H1 (cell line): ENCODE results near the gene NEURL2. TPM values are rescaled to one million over a fixed set of nuclear protein-coding genes. Genes with fewer than 3 reads are reported as not detected.

Experiments
- CTCF ChIA-PET: fragments of 300-600 bp; sonication (Branson Sonifier 250); formaldehyde crosslinking; loops from one replicate; lab custom pipeline; 2021; ENCODE audit not compliant: partially characterized antibody; lab: Charles Lee
- POLR2A ChIA-PET: fragments of 300-600 bp; sonication (Branson Sonifier 250); formaldehyde crosslinking; loops from one replicate; lab custom pipeline; 2021; ENCODE audit warnings: inconsistent platforms; ENCODE audit not compliant: partially characterized antibody; lab: Charles Lee
- DNase-seq, 2 experiments: peaks; one replicate each; pipeline versions ENCODE4 v3.0.0 to v3.0.0-alpha.2; 2010 to 2022; ENCODE audit warnings: low spot score in 2 of 2, low read depth in 1 of 2, mixed read lengths in 1 of 2
- FAIRE-seq: peaks from 2 replicates; lab custom pipeline; 2011; peaks lifted over from hg19 to GRCh38; lab: Jason Lieb, UNC
- H2AFZ ChIP-seq: 2 replicates; pipeline ENCODE4 v1.8.1; 2012; ENCODE audit warnings: low read length, inconsistent platforms
- H2AK5ac ChIP-seq: 2 replicates; pipeline ENCODE4 v1.6.1; 2013; ENCODE audit warnings: low read depth, low read length
- H2BK120ac ChIP-seq: replicated peaks from 2 replicates; pipeline ENCODE3; 2013; ENCODE audit warnings: low read depth, low read length, inconsistent platforms
- H2BK12ac ChIP-seq: 2 replicates; pipeline ENCODE4 v1.6.1; 2013; ENCODE audit warnings: low read depth, low read length
- H2BK15ac ChIP-seq: 2 replicates; pipeline ENCODE4 v1.6.1; 2013; ENCODE audit warnings: low read length
- H2BK20ac ChIP-seq: 2 replicates; pipeline ENCODE4 v1.6.1; 2013; ENCODE audit warnings: low read length
- H2BK5ac ChIP-seq: 2 replicates; pipeline ENCODE4 v1.6.1; 2013; ENCODE audit warnings: low read depth, low read length
- H3K14ac ChIP-seq: 2 replicates; pipeline ENCODE4 v1.6.1; 2013; ENCODE audit warnings: inconsistent platforms; ENCODE audit not compliant: insufficient read length
- H3K18ac ChIP-seq: 2 replicates; pipeline ENCODE4 v1.6.1; 2013; ENCODE audit warnings: low read length; ENCODE audit errors: extremely low read depth
- H3K23ac ChIP-seq: 2 replicates; pipeline ENCODE4 v1.6.1; 2013; ENCODE audit warnings: inconsistent platforms; ENCODE audit not compliant: insufficient read length
- H3K23me2 ChIP-seq: 2 replicates; pipeline ENCODE4 v1.6.1; 2013; ENCODE audit warnings: low read depth, low read length
- H3K27ac ChIP-seq: 2 replicates; pipeline ENCODE4 v1.6.1; 2011; ENCODE audit warnings: low read depth, low read length, inconsistent platforms
- H3K27me3 ChIP-seq, 4 experiments: replicated peaks in 1 of 4; 1 replicate in 1 of 4; 2 replicates in 3 of 4; pipeline versions ENCODE4 v1.6.1 to v1.8.1; 2011 to 2013; ENCODE audit warnings: low read length in 3 of 4, mild to moderate bottlenecking in 3 of 4, inconsistent platforms in 2 of 4, mixed read lengths in 2 of 4, moderate library complexity in 1 of 4; ENCODE audit not compliant: control insufficient read depth in 3 of 4, insufficient read depth in 3 of 4; ENCODE audit errors: extremely low read depth in 1 of 4
- H3K36me3 ChIP-seq, 4 experiments: 2 replicates each; pipeline versions ENCODE4 v1.6.1 to v1.8.1; 2011 to 2013; ENCODE audit warnings: mild to moderate bottlenecking in 4 of 4, low read length in 3 of 4, moderate library complexity in 2 of 4, control low read depth in 1 of 4, inconsistent platforms in 1 of 4; ENCODE audit not compliant: insufficient read depth in 4 of 4, control insufficient read depth in 2 of 4
- H3K4ac ChIP-seq: replicated peaks from 2 replicates; pipeline ENCODE3; 2013; ENCODE audit warnings: low read length, low read depth, mixed read lengths, inconsistent platforms; ENCODE audit not compliant: insufficient read length
- H3K4me1 ChIP-seq, 4 experiments: replicated peaks in 1 of 4; 1 replicate in 1 of 4; 2 replicates in 3 of 4; pipeline versions ENCODE4 v1.6.1 to v1.8.1; 2011 to 2013; ENCODE audit warnings: low read length in 3 of 4, inconsistent platforms in 2 of 4, mixed read lengths in 1 of 4; ENCODE audit not compliant: insufficient read depth in 4 of 4, control insufficient read depth in 3 of 4
- H3K4me2 ChIP-seq, 2 experiments: 2 replicates each; pipeline versions ENCODE4 v1.6.1 to v1.8.1; 2011 to 2013; ENCODE audit warnings: low read depth in 2 of 2, low read length in 2 of 2, control low read depth in 1 of 2, inconsistent platforms in 1 of 2, mild to moderate bottlenecking in 1 of 2; ENCODE audit not compliant: insufficient read depth in 1 of 2
- H3K4me3 ChIP-seq, 4 experiments: fragments of 200-600, 300-600 bp in 1 of 4; sonication (generic), shearing (Covaris generic), sonication (Bioruptor Twin) in 1 of 4; 2 replicates each; pipeline versions ENCODE4 v1.5.1 to v1.8.1; 2011 to 2016; ENCODE audit warnings: low read length in 4 of 4, low read depth in 3 of 4, control low read depth in 2 of 4, inconsistent platforms in 2 of 4, mild to moderate bottlenecking in 2 of 4, mixed read lengths in 1 of 4, moderate library complexity in 1 of 4; ENCODE audit not compliant: insufficient read depth in 2 of 4; ENCODE audit errors: extremely low read depth in 1 of 4
- H3K56ac ChIP-seq: replicated peaks from 2 replicates; pipeline ENCODE3; 2013; ENCODE audit warnings: low read depth, mild to moderate bottlenecking, mixed read lengths, low read length, inconsistent platforms; ENCODE audit not compliant: insufficient read length
- H3K79me1 ChIP-seq: 2 replicates; pipeline ENCODE4 v1.6.1; 2013; ENCODE audit warnings: low read depth, low read length, control low read depth
- H3K79me2 ChIP-seq, 2 experiments: 2 replicates each; pipeline versions ENCODE4 v1.6.1 to v1.8.1; 2012 to 2013; ENCODE audit warnings: low read length in 2 of 2, mild to moderate bottlenecking in 2 of 2, inconsistent platforms in 1 of 2; ENCODE audit not compliant: insufficient read depth in 2 of 2, control insufficient read depth in 1 of 2
- H3K9ac ChIP-seq, 4 experiments: replicated peaks in 1 of 4; 1 replicate in 1 of 4; 2 replicates in 3 of 4; pipeline versions ENCODE4 v1.6.1 to v1.8.1; 2011 to 2013; ENCODE audit warnings: low read depth in 3 of 4, low read length in 3 of 4, control low read depth in 2 of 4, mild to moderate bottlenecking in 2 of 4, moderate library complexity in 2 of 4, inconsistent platforms in 1 of 4; ENCODE audit errors: extremely low read depth in 1 of 4
- H3K9me3 ChIP-seq, 2 experiments: 2 replicates each; pipeline versions ENCODE4 v1.6.1 to v1.8.1; 2012 to 2013; ENCODE audit warnings: mild to moderate bottlenecking in 2 of 2, moderate library complexity in 2 of 2, control low read depth in 1 of 2, inconsistent platforms in 1 of 2, low read depth in 1 of 2, low read length in 1 of 2, mixed read lengths in 1 of 2; ENCODE audit not compliant: insufficient read depth in 2 of 2
- H4K20me1 ChIP-seq, 2 experiments: replicated peaks in 1 of 2; 2 replicates each; pipeline versions ENCODE3 to v1.8.1; 2011 to 2013; ENCODE audit warnings: inconsistent platforms in 2 of 2, low read length in 2 of 2, mild to moderate bottlenecking in 1 of 2; ENCODE audit not compliant: insufficient read depth in 2 of 2, control insufficient read depth in 1 of 2
- H4K5ac ChIP-seq: 2 replicates; pipeline ENCODE4 v1.6.1; 2013; ENCODE audit warnings: low read length, low read depth, mixed read lengths, inconsistent platforms; ENCODE audit not compliant: insufficient read length
- H4K8ac ChIP-seq: 2 replicates; pipeline ENCODE4 v1.8.0; 2013; ENCODE audit warnings: mild to moderate bottlenecking, moderate library complexity, low read length, inconsistent platforms; ENCODE audit not compliant: insufficient read depth; ENCODE audit errors: extremely low read depth
- H4K91ac ChIP-seq: replicated peaks from 2 replicates; pipeline ENCODE3; 2013; ENCODE audit warnings: low read length, mixed read lengths, inconsistent platforms; ENCODE audit not compliant: insufficient read length
- ASH2L ChIP-seq: fragments of 200-600, 300-600 bp; sonication (generic); IDR thresholded peaks from one replicate; pipeline ENCODE4 v1.7.1; 2017; ENCODE audit warnings: low read length
- BRCA1 ChIP-seq: IDR thresholded peaks from 2 replicates; pipeline ENCODE4 v1.6.1; 2012; ENCODE audit warnings: low read depth, low read length, improper control_type of control experiment
- CREB1 ChIP-seq: IDR thresholded peaks from 2 replicates; pipeline ENCODE4 v1.6.1; 2012; ENCODE audit warnings: inconsistent platforms
- SIX5 ChIP-seq: IDR thresholded peaks from 2 replicates; pipeline ENCODE4 v1.6.1; 2011; ENCODE audit warnings: mild to moderate bottlenecking, low read depth, low read length
- WGBS, 2 experiments: shearing (Covaris generic) in 1 of 2; methylation state at CpG; one replicate each; pipeline versions ENCODE4 v1.1.6 to v1.1.7; 2013 to 2015; ENCODE audit warnings: low lambda C conversion rate in 2 of 2, mixed read lengths in 2 of 2, inconsistent platforms in 1 of 2, low coverage in 1 of 2, missing lambda C conversion rate in 1 of 2; ENCODE audit not compliant: insufficient replicate concordance in 2 of 2, insufficient coverage in 1 of 2, insufficient read length in 1 of 2; ENCODE audit errors: extremely low coverage in 1 of 2, missing lambda C conversion rate in 1 of 2; 5-methylcytosine and 5-hydroxymethylcytosine counted together
- polyA plus RNA-seq, 7 experiments: library from polyadenylated mRNA; depleted of rRNA in 3 of 7; stranded (reverse) in 5 of 7; unstranded in 2 of 7; fragments of >200 nt in 5 of 7; fragments of 200-250 nt in 2 of 7; gene quantifications; 1 replicate in 5 of 7; 2 replicates in 1 of 7; 4 replicates in 1 of 7; pipeline versions ENCODE4 v1.2.1 to v1.2.3, GENCODE V29; 2011 to 2013; ENCODE audit warnings: missing spikeins in 2 of 7, mixed read lengths in 2 of 7
- total RNA-seq: library from RNA; stranded (reverse); fragmentation: NEBNext Ultra II Directional; extraction: Animal tissue kit (Norgen Biotek cat#: 25700); gene quantifications from 2 replicates; pipeline ENCODE4 v1.2.1, GENCODE V29; 2021

Gene NEURL2
- total and polyA plus RNA-seq, 2 of the 8 experiments (the other 6 are each of a cell fraction or from before 2014, with no cell fraction given), result 6.9 TPM

- Histone ChIP-seq H2BK120ac (no peak overlapping the region), H3K56ac (no peak overlapping the region), H2BK15ac (no peak overlapping the region), H3K4me2 (no peak overlapping the region), H3K79me2 (no peaks in the 10 kb centered on the region), H2BK5ac (no peak overlapping the region), H3K4ac (no peak overlapping the region), H2AK5ac (no peak overlapping the region), H3K36me3 (peaks cover 15 to 52% (median 28%) of the 10 kb centered on the region in 4 experiments), H2BK12ac (no peak overlapping the region), H4K5ac (no peak overlapping the region), H3K23me2 (no peaks in the 10 kb centered on the region), H3K23ac (no peak overlapping the region), H4K91ac (no peak overlapping the region), H3K27me3 (no peaks in the 10 kb centered on the region), H3K18ac (no peak overlapping the region), H3K4me1 (no peaks in the 10 kb centered on the region), H2AFZ (no peak overlapping the region), H3K9me3 (no peaks in the 10 kb centered on the region), H3K9ac (no peak overlapping the region), H3K4me3 (no peak overlapping the region), H3K27ac (no peak overlapping the region), H4K20me1 (no peaks in the 10 kb centered on the region), H3K14ac (no peak overlapping the region), H3K79me1 (no peaks in the 10 kb centered on the region), H2BK20ac (no peak overlapping the region), H4K8ac (no peak overlapping the region)
- WGBS, 2 experiments, result 90% methylated on average over 5 of the region's 5 CpGs; no CpG with 5 or more reads in 1 of the 2 experiments
- FAIRE-seq (no peak), DNase-seq (no peak)
- TF ChIP-seq CREB1, result no peak
- TF ChIP-seq ASH2L, result no peak
- no peak for TF ChIP-seq BRCA1
- TF ChIP-seq SIX5, result no peak
- CTCF ChIA-PET, result interaction anchor here (0.7 to 2.1 kb wide), 5 partner anchors 32 to 121 kb away, joined by 3 to 5 read pairs (median 4); no protein-coding TSS in a partner anchor
- POLR2A ChIA-PET, result interaction anchor here (0.7 to 13.8 kb wide), 13 partner anchors 7 to 111 kb away, joined by 3 to 178 read pairs (median 3); partner anchors contain the start of genes ACOT8, PCIF1, SNX21 and ZSWIM3
Measured at GRCh38 chr20:45842169-45842812, 48.7 kb downstream of the NEURL2 start.
